Measurements from ENCODE around the gene C19orf47.
A peak's percentile ranks its signal among the peaks of the same experiment; 100 is the strongest.

The C19orf47 gene

DNA sequence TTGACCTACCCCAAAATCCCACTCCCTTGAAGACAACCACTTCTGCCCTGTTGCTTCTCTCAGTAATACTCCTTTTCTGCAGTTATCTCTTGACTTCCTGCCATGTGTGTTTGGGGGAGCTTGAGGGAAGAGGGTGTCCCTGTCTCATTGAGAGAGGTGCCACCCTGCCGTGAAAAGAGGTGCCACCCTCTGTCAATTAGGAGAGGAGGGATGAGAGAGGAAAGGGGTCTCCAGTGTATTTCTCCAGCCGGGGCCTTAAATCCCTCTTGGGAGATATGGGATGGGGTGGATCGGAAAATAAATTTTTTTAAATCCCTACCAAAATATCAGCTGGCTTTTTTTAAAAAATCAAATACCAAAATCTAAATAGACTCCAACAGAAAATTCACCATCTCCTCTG is 16.8 kb upstream of the C19orf47 start:
- WGBS (ENCODE audit: insufficient coverage, insufficient read length): no CpG with 5 or more reads among the region's 3 CpGs
- Histone ChIP-seq H3K9me3 (ENCODE audit: control insufficient read depth, insufficient read depth, low read length) (no peaks in the 10 kb centered on the region), H3K36me3 (ENCODE audit: control insufficient read depth, insufficient read depth, low read length) (peaks cover 5% of the 10 kb centered on the region), H3K27ac (ENCODE audit: low read length) (no peak overlapping the region), H3K4me1 (ENCODE audit: control insufficient read depth, insufficient read depth, low read length) (0 out of 2 replicates have a peak, but pooled peaks cover 3% of the 10 kb centered on the region), H3K27me3 (ENCODE audit: control insufficient read depth, insufficient read depth, low read length) (no peaks in the 10 kb centered on the region), H3K4me3 (ENCODE audit: low read length) (no peak overlapping the region)
- DNase-seq (ENCODE audit: low read depth, low spot score): no peak

DNA sequence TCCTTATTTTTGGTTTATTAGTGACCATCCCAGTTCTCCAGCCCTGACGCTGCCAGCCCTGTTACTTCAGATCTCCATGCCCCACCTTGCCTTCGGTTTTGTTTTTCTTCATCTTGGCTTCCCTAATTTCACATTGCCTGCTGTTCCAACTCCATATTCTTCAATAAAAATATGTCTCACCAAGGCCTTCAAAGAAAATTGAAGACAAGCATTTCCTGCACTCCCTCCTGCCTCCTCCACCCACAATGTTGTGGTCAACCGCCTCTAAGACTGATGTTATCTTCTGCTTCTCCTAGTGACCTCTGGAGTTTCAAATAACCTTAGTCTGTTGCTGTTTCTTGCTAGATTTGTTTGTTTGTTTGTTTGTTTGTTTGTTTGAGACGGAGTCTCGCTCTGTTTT is 14.9 kb upstream of the C19orf47 start:
- H3K27me3 ChIP-seq (ENCODE audit: control insufficient read depth, insufficient read depth, low read length): no peaks in the 10 kb centered on the region
- no peak overlapping the region for H3K4me3 ChIP-seq (ENCODE audit: low read length)
- DNase-seq (ENCODE audit: low read depth, low spot score): no peak
- peaks cover 5% of the 10 kb centered on the region for H3K36me3 ChIP-seq (ENCODE audit: control insufficient read depth, insufficient read depth, low read length)
- no peaks in the 10 kb centered on the region for H3K9me3 ChIP-seq (ENCODE audit: control insufficient read depth, insufficient read depth, low read length)
- H3K27ac ChIP-seq (ENCODE audit: low read length): no peak overlapping the region
- WGBS (ENCODE audit: insufficient coverage, insufficient read length): no CpG with 5 or more reads among the region's 5 CpGs
- H3K4me1 ChIP-seq (ENCODE audit: control insufficient read depth, insufficient read depth, low read length): 0 out of 2 replicates have a peak, but pooled peaks cover 3% of the 10 kb centered on the region

DNA sequence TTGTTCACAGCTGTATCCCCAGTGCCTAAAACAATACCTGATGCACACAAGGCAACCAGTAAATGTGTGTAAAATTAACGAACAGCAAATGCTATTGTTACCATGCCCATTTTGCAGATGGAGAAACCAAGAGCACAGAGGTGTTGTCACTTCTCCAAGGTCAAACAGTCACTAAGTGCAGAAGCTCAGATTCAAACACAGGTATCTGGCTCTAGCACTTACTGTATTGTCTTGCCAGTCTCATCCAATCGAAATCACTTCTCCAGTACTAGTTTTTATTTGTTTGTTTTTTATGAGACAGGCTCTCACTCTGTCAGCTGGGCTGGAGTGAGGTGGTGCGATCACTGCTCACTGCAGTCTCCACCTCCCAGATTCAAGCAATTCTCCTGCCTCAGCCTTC is 14.0 kb upstream of the C19orf47 start:
- WGBS (ENCODE audit: insufficient coverage, insufficient read length): no CpG with 5 or more reads among the region's 3 CpGs
- DNase-seq (ENCODE audit: low read depth, low spot score): no peak
- no peaks in the 10 kb centered on the region for H3K9me3 ChIP-seq (ENCODE audit: control insufficient read depth, insufficient read depth, low read length)
- H3K4me3 ChIP-seq (ENCODE audit: low read length): no peak overlapping the region
- H3K27me3 ChIP-seq (ENCODE audit: control insufficient read depth, insufficient read depth, low read length): no peaks in the 10 kb centered on the region
- no peaks in the 10 kb centered on the region for H3K36me3 ChIP-seq (ENCODE audit: control insufficient read depth, insufficient read depth, low read length)
- H3K27ac ChIP-seq (ENCODE audit: low read length): no peak overlapping the region
- 0 out of 2 replicates have a peak, but pooled peaks cover 3% of the 10 kb centered on the region for H3K4me1 ChIP-seq (ENCODE audit: control insufficient read depth, insufficient read depth, low read length)

DNA sequence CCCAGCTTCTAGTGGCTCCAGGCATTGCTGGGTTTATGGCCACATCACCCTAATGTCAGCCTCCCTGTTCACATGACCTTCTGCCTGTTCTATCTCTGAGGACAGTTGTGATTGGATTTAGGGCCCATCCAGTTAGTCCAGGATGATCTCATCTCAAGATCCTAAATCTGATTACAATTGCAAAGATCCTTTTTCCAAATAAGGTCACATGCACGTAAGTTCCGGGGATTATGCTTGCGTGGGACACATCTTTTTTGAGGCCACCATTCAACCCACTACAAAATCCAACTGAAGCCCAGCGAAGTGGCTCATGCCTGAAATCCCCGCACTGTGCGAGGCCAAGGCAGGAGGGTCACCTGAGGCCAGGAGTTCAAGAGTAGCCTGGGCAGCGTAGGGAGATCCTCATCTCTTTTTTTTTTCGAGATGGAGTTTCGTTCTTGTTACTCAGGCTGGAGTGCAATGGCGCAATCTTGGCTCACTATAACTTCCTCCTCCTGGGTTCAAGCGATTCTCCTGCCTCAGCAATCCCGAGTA is 12.6 kb upstream of the C19orf47 start:
- H3K27ac ChIP-seq (ENCODE audit: low read length): no peak overlapping the region
- no peak for DNase-seq (ENCODE audit: low read depth, low spot score)
- no peak overlapping the region for H3K4me3 ChIP-seq (ENCODE audit: low read length)
- H3K27me3 ChIP-seq (ENCODE audit: control insufficient read depth, insufficient read depth, low read length): no peaks in the 10 kb centered on the region
- H3K36me3 ChIP-seq (ENCODE audit: control insufficient read depth, insufficient read depth, low read length): no peaks in the 10 kb centered on the region
- no CpG with 5 or more reads among the region's 12 CpGs for WGBS (ENCODE audit: insufficient coverage, insufficient read length)
- 0 out of 2 replicates have a peak, but pooled peaks cover 2% of the 10 kb centered on the region for H3K4me1 ChIP-seq (ENCODE audit: control insufficient read depth, insufficient read depth, low read length)
- H3K9me3 ChIP-seq (ENCODE audit: control insufficient read depth, insufficient read depth, low read length): no peaks in the 10 kb centered on the region

DNA sequence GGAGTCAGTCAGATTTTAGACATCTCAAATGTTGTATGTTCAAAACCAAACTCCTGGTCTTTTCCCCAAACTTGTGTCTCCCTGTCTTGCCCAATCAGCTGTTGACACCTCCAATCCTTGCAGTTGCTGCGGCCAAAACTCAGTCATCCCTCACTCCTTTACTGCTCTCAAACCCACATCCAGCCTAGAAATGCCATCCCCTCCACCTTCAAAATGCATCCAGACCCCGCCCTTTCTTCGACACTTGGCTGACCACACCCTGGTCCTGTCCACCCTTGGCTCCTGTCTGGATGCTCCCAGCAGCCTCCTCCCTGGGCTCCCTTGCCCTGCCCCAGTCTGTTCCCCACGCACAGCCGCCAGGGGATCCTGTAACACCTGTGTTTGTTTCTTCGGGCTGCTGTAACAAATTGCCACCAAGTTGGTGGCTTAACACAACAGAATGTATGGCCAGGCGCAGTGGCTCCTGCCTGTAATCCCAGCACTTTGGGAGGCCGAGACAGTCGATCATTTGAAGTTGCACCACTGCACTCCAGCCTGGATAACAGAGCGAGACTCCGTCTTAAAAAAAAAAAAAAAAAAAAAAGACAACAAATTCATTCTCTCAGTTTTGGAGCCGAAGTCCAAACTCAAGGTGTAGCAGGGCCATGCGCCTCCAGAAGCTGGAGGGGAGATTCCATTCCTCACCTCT is 12.0 kb upstream of the C19orf47 start:
- no CpG with 5 or more reads among the region's 13 CpGs for WGBS (ENCODE audit: insufficient coverage, insufficient read length)
- no peak for DNase-seq (ENCODE audit: low read depth, low spot score)
- Histone ChIP-seq H3K9me3 (ENCODE audit: control insufficient read depth, insufficient read depth, low read length) (no peaks in the 10 kb centered on the region), H3K27me3 (ENCODE audit: control insufficient read depth, insufficient read depth, low read length) (no peaks in the 10 kb centered on the region), H3K36me3 (ENCODE audit: control insufficient read depth, insufficient read depth, low read length) (no peaks in the 10 kb centered on the region), H3K4me1 (ENCODE audit: control insufficient read depth, insufficient read depth, low read length) (0 out of 2 replicates have a peak, but pooled peaks cover 2% of the 10 kb centered on the region), H3K4me3 (ENCODE audit: low read length) (no peak overlapping the region), H3K27ac (ENCODE audit: low read length) (no peak overlapping the region)

DNA sequence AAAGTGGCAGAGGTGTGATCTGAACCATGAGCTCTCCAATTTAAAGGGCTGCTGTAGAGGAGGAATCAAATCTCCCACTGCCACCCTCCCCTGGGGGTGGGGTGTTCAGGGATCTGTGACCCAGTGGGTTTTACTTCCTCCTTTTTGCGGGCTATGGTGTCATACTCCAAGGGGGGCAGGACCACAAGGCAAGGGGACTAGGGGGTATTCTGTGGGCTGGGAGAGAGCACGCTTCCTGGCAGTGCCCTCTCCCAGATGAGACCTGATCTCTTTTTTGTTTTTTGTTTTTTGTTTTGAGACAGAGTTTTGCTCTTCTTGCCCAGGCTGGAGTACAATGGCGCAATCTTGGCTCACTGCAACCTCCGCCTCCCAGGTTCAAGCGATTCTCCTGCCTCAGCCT is 10.6 kb upstream of the C19orf47 start:
- no peak overlapping the region for H3K27ac ChIP-seq (ENCODE audit: low read length)
- no peaks in the 10 kb centered on the region for H3K9me3 ChIP-seq (ENCODE audit: control insufficient read depth, insufficient read depth, low read length)
- H3K36me3 ChIP-seq (ENCODE audit: control insufficient read depth, insufficient read depth, low read length): no peaks in the 10 kb centered on the region
- WGBS (ENCODE audit: insufficient coverage, insufficient read length): no CpG with 5 or more reads among the region's 5 CpGs
- 0 out of 2 replicates have a peak, but pooled peaks cover 2% of the 10 kb centered on the region for H3K4me1 ChIP-seq (ENCODE audit: control insufficient read depth, insufficient read depth, low read length)
- no peaks in the 10 kb centered on the region for H3K27me3 ChIP-seq (ENCODE audit: control insufficient read depth, insufficient read depth, low read length)
- no peak for DNase-seq (ENCODE audit: low read depth, low spot score)
- H3K4me3 ChIP-seq (ENCODE audit: low read length): no peak overlapping the region

DNA sequence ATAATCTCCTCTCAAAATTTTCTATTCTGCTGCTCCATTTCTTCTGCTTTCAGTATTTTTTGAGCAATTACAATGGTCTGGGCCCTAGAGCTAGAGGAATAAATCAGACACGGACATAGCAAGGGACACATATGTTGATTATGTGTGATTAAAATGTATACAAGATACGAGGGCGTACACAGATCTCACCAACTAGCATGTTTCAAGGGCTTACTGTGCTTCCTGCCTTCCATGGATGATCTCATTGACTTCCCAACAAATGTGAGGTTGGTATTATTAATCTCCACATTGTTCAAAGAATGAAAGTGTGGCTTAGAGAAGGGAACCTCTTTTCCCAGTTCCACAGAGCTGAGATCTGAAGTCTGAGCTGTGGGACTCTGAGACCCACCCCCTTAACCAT is 9.4 kb upstream of the C19orf47 start:
- no peak overlapping the region for H3K4me3 ChIP-seq (ENCODE audit: low read length)
- no peaks in the 10 kb centered on the region for H3K27me3 ChIP-seq (ENCODE audit: control insufficient read depth, insufficient read depth, low read length)
- H3K27ac ChIP-seq (ENCODE audit: low read length): no peak overlapping the region
- no peaks in the 10 kb centered on the region for H3K9me3 ChIP-seq (ENCODE audit: control insufficient read depth, insufficient read depth, low read length)
- DNase-seq (ENCODE audit: low read depth, low spot score): no peak
- no peaks in the 10 kb centered on the region for H3K36me3 ChIP-seq (ENCODE audit: control insufficient read depth, insufficient read depth, low read length)
- H3K4me1 ChIP-seq (ENCODE audit: control insufficient read depth, insufficient read depth, low read length): 0 out of 2 replicates have a peak, but pooled peaks cover 2% of the 10 kb centered on the region
- no CpG with 5 or more reads among the region's 3 CpGs for WGBS (ENCODE audit: insufficient coverage, insufficient read length)

DNA sequence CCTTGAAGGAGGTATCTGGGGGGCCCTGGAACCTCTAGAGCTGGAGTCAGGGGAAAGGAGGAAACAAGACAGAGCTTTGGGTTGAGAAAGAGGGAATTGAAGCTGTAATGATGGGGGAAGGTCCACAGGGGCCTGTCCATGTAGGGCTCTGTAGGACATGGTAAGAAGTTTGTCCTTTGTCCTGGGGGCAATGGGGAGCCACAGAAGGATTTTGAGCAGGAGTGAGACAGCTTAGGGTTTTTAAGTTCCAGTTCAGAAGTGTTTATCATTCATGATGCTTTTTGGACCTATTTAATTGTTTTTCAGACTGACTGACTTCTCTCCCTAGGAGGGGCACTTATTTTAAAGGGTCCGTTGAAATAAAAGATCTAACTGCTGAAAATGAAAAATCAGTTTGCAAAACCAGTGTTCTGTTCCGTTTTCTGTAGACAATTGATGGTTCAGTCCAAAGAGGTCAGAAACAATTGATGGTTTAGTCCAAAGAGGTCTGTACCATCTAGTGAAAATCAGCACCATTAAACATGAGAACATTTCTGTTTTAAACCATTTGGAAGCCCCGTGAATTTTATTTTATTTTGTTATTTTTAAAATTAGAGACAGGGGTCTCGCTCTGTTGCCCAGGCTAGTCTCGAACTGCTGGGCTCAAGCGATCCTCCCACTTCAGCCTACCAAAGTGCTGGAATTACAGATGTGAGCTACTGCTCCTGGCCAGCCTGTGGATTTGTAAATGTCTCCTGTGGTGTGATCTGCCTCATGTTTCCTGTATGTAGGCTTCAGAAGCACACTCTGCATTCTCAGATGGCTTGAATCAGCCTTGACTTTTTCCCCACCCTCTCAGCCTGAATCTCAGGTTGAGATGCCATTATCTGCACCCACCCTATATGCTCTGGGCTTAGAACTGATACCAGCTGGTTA is 8.7 kb upstream of the C19orf47 start:
- no peak for DNase-seq (ENCODE audit: low read depth, low spot score)
- WGBS (ENCODE audit: insufficient coverage, insufficient read length): no CpG with 5 or more reads among the region's 6 CpGs
- Histone ChIP-seq H3K4me3 (ENCODE audit: low read length) (no peak overlapping the region), H3K36me3 (ENCODE audit: control insufficient read depth, insufficient read depth, low read length) (no peaks in the 10 kb centered on the region), H3K4me1 (ENCODE audit: control insufficient read depth, insufficient read depth, low read length) (0 out of 2 replicates have a peak, but pooled peaks cover 2% of the 10 kb centered on the region), H3K9me3 (ENCODE audit: control insufficient read depth, insufficient read depth, low read length) (no peaks in the 10 kb centered on the region), H3K27ac (ENCODE audit: low read length) (no peak overlapping the region), H3K27me3 (ENCODE audit: control insufficient read depth, insufficient read depth, low read length) (no peaks in the 10 kb centered on the region)

DNA sequence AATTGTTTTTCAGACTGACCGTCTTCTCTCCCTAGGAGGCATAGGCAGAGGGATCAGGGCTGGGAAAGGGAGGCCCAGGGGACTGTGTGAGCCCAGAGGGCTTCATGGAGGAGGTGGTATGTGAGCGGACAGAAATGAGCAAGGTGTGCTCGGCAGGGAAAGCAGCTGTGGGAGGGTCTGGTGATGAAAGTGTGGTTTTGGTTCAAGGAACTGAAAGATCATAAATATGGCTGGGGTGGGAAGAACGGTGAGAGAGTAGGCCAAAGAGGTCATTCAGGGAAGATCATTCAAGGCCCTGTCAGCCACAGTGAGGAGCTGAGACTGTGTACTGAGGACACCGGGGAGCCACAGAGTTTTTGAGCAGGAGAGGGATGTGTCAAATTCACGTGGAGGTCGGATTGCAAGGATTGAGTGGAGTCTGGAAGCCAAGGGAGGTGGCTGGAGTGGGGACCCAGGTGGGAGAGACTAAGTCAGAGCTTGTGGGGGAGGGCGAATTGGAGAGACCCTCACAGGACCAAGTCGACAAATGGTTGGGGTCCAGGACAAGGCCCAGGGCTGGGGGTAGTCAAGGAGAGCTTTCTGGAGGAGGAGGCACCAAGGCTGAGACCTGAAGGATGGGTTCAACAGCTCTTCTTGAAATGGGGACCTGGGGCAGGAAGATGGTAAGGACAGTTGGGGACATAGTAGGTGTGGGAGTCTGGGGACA is 7.9 kb upstream of the C19orf47 start:
- H3K9me3 ChIP-seq (ENCODE audit: control insufficient read depth, insufficient read depth, low read length): no peaks in the 10 kb centered on the region

DNA sequence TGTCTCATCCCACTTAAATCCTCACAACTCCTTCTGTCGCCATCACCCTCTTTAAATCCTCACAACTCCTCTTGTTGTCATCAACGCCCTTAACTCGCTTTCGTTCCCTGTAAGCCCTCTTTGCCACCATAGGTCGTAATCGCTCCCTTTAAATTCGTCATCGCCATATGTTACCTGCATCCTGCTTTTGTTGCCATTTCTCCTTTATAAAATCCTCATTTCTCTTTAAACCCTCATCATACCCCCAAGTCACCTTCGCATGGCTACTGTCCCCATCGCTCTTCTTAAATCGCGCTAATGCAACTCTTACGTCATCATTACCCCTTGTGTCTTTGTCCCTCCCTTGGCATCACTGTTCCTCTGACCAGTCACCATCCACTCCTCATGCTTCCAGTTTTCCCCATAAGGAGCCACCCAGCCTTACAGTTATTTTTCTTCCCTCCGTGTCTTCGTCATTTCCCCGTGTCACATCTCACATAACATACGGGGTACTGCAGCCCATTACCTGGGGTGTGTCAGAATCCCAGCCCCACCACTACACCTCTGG is 837 bp upstream of the C19orf47 start:
- peak overlapping the region; percentile 73; the same call in 1 of the 2 replicates for H3K4me3 ChIP-seq (ENCODE audit: low read length)
- no peak for DNase-seq (ENCODE audit: low read depth, low spot score)
- H3K36me3 ChIP-seq (ENCODE audit: control insufficient read depth, insufficient read depth, low read length): no peaks in the 10 kb centered on the region
- no peaks in the 10 kb centered on the region for H3K27me3 ChIP-seq (ENCODE audit: control insufficient read depth, insufficient read depth, low read length)
- H3K4me1 ChIP-seq (ENCODE audit: control insufficient read depth, insufficient read depth, low read length): no peaks in the 10 kb centered on the region
- WGBS (ENCODE audit: insufficient coverage, insufficient read length): 100% methylated on average over 4 of the region's 17 CpGs
- H3K27ac ChIP-seq (ENCODE audit: low read length): no peak overlapping the region
- H3K9me3 ChIP-seq (ENCODE audit: control insufficient read depth, insufficient read depth, low read length): no peaks in the 10 kb centered on the region

More for the DNA sequence above, 7.9 kb upstream of the C19orf47 start:
- no peak for DNase-seq (ENCODE audit: low read depth, low spot score)
- Histone ChIP-seq H3K27me3 (ENCODE audit: control insufficient read depth, insufficient read depth, low read length) (no peaks in the 10 kb centered on the region), H3K4me1 (ENCODE audit: control insufficient read depth, insufficient read depth, low read length) (0 out of 2 replicates have a peak, but pooled peaks cover 2% of the 10 kb centered on the region), H3K4me3 (ENCODE audit: low read length) (no peak overlapping the region), H3K36me3 (ENCODE audit: control insufficient read depth, insufficient read depth, low read length) (no peaks in the 10 kb centered on the region), H3K27ac (ENCODE audit: low read length) (no peak overlapping the region)
- WGBS (ENCODE audit: insufficient coverage, insufficient read length): no CpG with 5 or more reads among the region's 9 CpGs
